HG03103 (cell line): ENCODE results near the gene NUP58.

Experiments
- ATAC-seq: cut with Tn5 transposase; IDR thresholded peaks from one replicate; pipeline ENCODE4 v1.9.1; 2021; ENCODE audit warnings: low read depth; ENCODE audit not compliant: unreplicated experiment

NUP58 gene

GRCh38 chr13:25375727-25376358 is 74.4 kb downstream of the NUP58 start:
- ATAC-seq = no peak

GRCh38 chr13:25377244-25377962 is 76.0 kb downstream of the NUP58 start:
- ATAC-seq = no peak

- no peak for ATAC-seq
Observed at GRCh38 chr13:25378528-25378927, 77.1 kb downstream of the NUP58 start.

GRCh38 chr13:25379011-25379410 is 77.6 kb downstream of the NUP58 start:
- ATAC-seq = no peak

- no peak for ATAC-seq
Observed at GRCh38 chr13:25380082-25380481, 78.7 kb downstream of the NUP58 start.

GRCh38 chr13:25380741-25381324 is 79.4 kb downstream of the NUP58 start:
- ATAC-seq = no peak

GRCh38 chr13:25384758-25385410 is 83.5 kb downstream of the NUP58 start:
- no peak for ATAC-seq

- no peak for ATAC-seq
Observed at GRCh38 chr13:25391932-25392331, 90.5 kb downstream of the NUP58 start.
